COLO829 (cell line): ENCODE results near the gene CASP2.
"Not testable (repeated sequence)": the region's sequence is repeated elsewhere in the genome, so short reads cannot be mapped to it uniquely, and the experiment has no call there.

ENCODE experiments used
- DNase-seq: peaks from one replicate; pipeline ENCODE4 v3.0.0; 2012; ENCODE audit warnings: low spot score

The CASP2 gene

DNA sequence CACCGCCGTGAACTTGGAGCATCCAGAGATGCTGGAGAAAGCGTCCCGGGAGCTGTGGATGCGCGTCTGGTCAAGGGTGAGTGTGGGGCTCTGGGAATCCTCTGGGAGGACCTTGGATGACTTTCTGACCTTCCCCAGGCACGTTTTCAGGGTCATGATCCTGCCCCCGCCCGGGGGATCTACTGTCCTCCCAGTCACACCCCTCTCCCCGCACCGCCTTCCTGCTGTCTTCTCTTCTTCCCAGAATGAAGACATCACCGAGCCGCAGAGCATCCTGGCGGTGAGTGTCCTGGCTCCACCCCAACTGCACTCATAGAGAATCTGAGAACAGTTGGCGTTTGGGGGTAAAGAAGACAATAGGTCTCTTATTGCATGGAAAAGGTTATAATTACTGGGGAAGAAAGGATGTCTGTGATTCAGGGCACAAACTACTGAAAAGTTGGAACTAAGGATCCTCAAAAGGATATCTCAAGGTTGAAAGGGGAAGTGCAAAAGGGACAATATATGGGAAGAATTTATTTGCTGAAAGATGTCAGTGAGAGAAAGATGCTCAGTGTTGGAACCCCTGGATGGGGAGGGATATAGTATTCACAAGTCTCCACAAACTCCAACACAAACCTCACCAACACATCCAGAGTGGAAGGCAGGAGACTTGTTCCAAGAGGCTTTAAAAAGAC is 23.0 kb upstream of the CASP2 start:
- peak; percentile 90 for DNase-seq

DNA sequence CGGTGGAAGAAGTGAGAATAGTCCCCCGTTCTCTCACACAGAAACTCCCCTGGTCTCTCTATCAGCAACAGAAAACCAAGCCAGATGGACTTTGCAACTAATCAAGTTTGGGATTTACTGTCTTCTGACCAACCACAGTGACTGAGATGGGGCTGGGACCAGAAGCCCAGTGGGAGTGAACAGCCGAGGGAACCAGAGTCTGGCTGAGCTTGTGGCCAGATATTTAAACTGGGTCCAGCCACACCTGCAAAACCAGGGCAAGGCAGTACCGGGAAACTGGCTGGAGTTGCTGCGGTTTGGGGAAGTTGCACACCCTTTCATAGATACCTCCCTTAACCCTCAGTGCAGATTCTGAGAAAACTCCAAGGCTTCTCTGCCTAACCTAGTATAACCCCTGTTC is 18.9 kb upstream of the CASP2 start:
- no peak for DNase-seq

DNA sequence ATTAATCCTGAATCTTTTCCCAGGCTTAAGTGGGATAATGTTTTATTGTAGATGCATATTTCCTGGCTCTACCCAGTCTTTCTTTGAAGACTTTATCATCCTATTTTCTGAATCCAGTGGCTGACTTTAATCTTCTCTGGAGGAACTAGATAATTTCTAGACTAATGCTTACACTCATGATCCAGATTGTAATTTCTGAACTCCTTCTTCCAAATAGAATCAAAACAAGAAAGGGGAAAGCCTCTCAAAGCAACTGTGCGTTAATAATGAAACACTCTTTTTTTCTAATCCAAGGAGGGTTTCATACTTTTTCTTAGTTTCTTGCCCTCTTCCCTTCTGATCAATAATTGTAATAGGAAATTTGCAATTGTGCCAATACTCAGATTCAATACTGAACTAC is 16.9 kb upstream of the CASP2 start:
- DNase-seq = no peak

DNA sequence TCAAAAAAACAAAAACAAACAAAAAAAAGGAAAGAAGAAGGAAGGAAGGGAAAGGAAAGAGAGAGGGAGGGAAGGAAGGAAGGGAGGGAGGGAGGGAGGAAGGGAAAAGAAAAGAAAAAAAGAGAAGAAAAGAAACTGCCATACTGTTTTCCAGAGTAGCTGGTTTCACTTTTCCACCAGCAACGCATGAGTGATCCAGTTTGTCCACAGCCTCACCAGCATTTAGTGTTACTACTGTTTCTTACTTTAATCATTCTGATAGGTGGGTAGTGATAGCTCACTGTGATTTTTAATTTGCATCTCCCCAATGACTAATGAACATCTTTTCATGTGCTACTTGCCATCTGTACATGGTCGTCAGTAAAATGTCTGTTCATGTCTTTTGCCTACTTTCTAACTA is 15.3 kb upstream of the CASP2 start:
- DNase-seq = no peak

DNA sequence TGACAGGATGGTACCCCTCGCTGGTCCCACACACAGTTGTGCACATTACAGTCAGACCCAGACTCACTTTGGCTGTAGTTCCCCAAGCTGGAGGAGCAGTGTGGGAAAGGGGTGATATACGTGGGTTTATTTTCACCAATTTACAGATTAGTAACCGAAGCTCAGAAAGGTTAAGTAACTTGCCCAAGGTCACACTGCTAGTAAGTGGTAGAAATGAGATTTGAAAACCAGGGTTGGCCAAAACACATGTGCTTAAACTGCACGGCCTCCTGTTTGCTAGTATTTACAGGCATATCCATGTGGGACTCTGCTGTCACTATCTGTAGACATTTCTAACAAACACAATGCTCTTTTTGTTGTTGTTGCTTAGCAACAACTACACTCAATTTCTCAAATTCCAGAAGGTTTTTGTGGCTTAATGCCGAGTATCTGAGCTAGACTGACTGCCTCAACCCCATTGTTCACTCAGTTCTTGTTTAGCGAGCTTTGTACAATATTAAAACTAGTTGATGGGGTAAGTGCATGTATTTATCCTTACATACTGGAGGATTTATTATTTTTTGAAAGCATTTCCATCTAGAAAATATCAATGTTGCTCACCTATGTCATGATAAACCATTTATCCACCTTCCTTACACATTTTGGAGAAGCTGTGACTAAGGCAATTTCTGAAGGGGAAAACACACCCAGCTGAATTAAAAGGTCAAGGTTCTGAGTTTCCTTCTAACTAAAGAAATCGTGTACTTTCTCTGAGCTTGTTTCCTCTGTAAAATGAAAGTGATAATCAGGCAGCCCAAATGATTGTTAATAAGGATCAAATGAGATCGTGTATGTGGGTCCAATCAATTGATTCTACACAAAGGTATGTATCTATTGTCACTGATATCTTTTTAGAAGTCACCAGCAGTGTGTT is 8.7 kb upstream of the CASP2 start:
- DNase-seq = peak; percentile 98

DNA sequence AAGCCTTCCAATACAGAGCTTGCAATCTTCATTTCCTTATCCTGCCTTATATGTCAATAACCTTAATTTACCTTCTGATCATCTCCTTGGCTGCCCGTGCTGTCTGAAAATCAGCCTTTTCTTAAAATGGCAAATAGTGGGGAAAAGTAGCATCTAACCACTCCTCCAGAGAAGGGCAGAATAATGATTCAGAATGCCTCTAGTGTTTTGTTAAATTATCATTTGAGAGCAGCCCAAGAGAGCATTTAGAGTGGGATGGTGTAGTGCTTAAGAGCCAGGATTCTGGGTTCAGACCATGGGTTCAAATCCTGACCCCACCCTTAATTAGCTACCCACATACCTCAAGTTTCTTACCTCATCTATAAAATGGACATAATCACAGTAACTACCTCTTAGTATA is 8.0 kb upstream of the CASP2 start:
- DNase-seq = no peak

DNA sequence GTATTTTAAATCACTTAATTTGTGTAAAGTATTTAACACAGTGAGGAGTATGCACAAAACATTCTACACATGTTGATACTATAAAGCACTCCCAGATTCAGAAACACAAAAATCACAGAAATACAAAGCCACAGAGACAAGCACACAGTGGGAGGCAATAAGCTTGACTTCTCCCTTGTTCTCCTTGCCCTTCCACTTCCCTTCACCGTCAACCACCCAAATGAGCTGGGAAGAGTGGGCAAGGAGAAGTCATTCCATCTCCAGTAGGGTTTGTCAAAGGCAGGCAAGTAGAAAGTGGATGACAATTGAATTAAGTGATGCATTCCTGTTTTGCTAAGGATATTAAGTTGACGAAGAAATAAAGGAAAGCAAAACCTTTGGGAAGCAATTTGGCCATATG is 7.6 kb upstream of the CASP2 start:
- DNase-seq = no peak

DNA sequence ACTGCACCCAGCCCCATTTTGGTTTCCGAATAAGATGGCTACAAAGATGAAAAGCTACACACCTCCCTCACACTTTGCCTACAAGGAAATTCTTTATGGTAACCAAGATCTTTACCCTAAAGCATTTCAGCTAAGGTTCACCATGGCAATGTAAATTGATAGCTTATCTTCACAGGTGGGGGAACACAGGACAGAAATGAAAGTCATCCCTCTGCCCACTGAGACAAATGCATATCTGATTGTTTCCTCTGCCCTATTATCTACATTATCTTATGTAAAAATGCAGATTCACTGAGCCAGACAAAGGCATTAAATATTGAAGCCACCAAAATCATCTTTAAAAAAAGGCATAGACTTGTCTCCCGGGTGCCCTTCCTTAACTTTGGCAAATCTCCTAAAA is 6.6 kb upstream of the CASP2 start:
- no peak for DNase-seq

DNA sequence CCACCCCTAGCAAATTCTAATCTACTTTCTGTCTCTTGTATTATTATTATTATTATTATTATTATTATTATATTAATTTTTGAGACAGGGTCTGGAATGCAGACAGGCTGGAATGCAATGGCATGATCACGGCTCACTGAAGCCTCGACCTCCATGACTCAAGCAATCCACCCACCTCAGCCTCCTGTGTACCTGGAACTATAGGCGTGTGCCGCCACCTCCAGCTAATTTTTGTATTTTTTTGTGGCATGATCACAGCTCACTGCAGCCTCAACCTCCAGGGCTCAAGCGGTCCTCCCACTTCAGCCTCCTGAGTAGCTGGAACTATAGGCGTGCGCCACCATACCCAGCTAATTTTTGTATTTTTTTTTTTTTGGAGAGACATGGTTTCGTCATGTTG is 6.0 kb upstream of the CASP2 start:
- DNase-seq = no peak

DNA sequence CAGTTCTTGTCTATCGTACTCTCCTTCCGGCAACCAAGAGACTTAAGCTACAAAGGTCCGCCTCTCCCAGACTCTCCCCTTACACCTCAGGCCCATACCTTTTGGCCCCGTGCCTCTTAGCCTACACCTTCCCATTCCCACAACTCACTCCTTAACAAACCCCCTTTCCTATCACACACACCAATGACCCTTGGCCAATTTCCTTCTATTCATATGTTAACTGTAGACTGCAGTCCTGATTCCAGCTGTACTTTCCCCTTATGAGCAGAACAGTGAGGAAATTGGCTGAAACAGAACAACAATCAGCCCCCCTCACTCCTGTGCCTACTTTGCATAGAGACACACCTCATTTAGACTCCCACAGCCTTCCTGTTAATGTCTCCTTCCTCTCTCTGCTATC is 4.8 kb upstream of the CASP2 start:
- DNase-seq = no peak

DNA sequence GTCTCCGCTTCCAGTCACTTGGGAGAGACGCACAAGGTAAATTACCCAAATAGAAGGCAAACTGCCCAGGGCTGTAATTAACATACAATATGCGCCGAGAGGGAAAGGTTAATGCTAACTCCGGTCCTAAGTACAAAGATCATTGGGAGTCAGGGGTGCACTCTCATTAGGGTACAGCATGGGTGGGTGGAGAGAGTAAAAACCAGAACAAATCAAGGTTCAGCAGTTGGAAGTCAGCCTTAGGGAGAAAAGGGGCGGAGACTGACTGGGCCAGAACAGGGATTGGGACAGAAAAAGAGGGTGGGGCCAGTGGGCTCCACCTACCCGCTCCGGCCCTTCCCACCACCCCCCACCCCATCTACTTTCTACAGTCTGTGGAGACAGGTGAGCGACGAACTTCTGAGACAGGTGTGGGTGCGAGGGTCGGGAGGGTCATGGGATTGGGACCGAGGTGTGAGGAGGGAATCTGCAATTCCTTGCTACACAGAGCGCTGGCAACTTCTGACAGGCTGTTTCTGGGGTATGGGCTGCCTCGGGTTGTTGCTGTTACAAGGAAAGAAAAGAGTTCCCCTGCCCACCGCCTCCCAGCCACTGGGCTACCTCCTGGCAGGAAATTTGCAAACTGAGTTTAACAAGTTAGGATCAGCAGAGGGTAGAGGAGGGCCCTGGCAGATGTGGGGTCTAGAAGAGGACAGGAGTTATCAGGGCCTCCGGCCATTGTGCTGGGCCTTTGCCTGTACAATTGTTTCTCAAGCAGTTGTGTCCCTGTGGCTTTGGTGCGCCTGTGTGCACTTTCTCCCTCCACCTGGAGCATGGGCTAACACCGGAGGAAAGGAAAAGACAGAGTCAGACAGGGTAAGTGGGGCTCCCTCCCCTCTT is 3.3 kb upstream of the CASP2 start, which contains the start of gene TMEM139:
TSS of gene TMEM139 (plus strand) at position 368 of the 879 bp plus-strand sequence. CDS start 1,000 bp downstream, outside the sequence.
- no peak for DNase-seq

DNA sequence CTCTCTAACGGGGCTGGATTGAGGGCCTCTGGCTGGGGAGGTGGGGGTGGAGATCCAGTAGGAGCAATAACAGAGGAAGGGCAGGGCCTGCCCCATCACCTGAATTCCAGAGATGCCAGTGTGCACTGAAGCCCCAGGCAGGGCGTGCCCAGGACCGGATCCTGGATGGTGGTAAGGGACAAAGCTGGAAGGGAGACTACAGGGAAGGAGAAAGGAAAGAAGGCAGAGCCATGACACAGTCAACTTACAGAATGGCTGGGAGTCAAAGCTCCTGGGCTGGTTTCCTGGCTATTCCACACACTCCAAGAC is 2.7 kb upstream of the CASP2 start:
- no peak for DNase-seq

DNA sequence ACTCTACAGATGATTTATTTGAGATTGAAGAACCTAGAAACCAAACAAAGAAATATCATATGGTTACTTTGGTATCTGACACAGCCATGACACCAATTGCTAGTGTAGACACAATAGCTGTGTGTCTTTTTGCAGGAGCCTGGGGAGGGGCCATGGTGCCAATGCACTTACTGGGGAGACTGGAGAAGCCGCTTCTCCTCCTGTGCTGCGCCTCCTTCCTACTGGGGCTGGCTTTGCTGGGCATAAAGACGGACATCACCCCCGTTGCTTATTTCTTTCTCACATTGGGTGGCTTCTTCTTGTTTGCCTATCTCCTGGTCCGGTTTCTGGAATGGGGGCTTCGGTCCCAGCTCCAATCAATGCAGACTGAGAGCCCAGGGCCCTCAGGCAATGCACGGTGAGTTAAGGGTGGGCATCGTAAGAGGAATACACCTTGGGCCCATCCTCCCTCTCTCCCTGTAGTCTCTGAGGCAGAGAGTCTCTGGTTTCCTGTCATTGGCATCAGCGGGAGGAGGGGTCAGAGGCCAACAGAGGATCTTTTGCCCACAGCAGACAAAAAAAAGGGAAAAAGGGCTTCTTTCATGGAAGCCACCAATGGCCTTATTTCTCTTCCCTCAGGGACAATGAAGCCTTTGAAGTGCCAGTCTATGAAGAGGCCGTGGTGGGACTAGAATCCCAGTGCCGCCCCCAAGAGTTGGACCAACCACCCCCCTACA is 2.2 kb upstream of the CASP2 start:
- DNase-seq = peak; percentile 70

DNA sequence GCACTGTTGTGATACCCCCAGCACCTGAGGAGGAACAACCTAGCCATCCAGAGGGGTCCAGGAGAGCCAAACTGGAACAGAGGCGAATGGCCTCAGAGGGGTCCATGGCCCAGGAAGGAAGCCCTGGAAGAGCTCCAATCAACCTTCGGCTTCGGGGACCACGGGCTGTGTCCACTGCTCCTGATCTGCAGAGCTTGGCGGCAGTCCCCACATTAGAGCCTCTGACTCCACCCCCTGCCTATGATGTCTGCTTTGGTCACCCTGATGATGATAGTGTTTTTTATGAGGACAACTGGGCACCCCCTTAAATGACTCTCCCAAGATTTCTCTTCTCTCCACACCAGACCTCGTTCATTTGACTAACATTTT is 1.6 kb upstream of the CASP2 start:
- no peak for DNase-seq

DNA sequence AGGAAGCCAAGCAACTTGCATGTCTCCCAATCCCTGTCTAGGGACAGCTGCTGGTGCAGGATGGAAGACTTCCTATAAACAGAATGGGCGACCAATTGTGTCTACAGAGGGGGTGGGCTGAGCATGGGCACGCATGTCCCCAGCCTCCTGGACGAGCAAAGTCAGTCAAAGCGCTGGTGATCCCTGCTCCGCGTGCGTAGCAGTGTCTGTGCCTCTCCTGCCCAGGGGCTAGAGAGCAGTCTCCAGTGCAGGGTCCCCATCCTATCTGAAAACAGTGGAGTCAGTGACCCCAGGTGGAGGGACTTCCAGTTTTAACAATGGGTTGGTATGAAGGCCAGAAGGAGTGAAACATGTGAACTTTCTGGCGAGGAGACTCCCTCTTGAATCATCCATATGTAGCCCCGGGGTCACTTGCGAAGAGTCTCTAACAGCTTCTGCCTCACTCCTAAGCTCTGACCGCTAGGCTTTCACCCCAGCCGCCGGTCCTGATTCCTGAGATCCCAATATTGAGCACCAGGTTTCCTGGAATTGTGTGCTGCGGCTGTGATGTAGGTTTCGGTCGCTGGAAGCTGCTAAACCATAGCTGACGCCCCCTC is 714 bp upstream of the CASP2 start:
- DNase-seq = no peak

DNA sequence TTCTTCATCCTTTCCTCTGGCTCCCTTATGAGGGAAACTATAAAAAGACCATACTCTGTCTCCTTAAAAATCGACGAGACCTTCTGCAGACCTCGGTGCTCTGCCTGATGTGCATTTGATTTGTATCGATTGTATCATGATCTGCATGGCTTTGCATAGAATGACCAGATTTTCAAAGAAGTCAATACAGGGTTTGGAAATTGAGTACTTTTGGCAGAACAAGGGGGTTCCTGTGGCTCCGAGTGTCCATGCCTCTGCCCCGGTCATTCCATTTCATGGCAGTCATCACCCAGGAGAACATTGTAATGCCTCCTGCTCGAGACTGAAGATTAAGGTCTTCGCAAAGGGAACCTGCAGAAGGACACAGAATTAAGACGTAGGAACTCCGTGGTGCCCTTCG is 685 bp downstream of the CASP2 start:
- DNase-seq = peak; percentile 50

DNA sequence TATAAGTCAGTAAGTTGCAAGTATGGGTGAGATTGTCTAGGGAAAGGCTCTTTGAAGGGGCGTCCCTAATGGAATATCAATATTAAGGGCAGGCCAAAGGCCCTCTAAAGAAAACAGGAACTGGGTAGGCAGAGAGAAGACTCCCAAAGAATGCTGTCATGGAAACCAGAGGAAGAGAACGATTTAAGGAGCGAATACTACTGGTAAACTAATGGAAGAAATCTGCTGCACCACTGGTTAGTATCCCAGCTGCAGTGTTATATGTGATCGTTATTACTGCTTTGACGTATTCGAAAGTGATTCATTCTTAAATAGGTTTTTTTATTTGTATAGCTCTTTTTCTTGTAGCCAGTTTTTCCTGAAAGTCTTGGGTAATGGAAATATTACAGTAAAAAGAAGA is 1.3 kb downstream of the CASP2 start:
- no peak for DNase-seq

DNA sequence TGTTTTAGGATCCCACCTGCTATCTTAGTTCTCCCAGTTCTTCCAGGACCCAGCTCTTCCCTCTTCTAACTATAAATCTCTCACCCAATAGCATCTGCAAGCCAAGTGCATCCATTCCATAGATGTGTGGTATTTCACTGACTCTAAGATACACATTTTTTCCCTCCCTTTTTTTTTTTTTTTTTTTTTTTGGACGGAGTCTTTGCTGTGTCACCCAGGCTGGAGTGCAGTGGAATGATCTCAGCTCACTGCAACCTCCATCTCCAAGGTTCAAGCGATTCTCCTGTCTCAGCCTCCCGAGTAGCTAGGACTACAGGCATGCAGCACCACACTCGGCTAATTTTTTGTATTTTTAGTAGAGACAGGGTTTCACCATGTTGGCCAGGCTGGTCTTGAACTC is 1.7 kb downstream of the CASP2 start:
- not testable (repeated sequence) for DNase-seq

DNA sequence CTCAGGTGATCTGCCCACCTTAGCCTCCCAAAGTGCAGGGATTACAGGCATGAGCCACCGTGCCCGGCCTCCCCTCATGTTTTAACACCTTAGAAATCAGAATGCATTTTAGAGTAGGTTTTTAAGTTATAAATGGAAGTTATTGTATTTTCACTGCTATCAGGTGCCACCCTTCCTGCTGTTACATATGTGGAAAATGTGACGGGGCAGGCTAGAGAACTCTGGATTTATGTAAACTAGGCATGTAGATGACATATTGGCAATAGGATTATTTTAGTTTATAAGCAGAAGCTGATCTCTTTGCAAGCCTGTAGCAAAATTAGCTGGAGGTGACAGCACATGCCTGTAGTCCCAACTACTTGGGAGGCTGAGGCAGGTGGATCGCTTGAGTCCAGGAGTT is 2.1 kb downstream of the CASP2 start:
- no peak for DNase-seq

DNA sequence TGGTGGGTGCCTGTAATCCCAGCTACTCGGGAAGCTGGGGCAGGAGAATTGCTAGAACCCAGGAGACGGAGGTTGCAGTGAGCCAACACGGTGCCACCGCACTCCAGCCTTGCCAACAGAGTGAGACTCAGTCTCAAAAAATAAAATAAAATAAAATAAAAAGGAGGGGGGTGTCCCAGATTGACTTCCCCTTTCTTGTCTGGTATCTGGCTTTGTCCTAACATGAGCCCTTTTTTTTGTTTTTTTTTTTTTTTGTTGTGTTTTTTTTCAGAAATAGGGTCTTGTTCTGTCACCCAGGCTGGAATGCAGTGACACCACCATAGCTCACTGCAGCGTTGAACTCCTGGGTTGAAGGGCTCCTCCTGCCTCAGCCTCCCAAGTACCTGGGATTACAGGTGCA is 4.7 kb downstream of the CASP2 start:
- no peak for DNase-seq

DNA sequence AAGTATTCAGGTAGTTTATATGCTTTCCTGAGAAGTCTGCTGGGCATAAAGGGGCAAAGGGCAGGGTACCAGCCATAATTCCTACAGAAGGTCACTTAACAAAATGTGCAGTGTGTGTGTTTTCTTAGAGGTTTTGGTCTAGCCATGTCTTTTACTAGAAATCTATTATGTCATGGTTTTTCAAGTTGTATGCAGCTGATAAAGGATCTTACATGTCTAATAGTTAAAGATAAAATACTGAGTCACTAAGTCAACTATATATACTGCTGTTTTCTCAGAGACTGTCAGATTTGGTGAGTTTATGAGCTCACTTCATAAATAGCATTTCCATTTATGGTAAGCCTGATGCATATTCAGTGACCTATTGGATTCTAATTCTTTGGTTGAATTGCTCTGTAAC is 7.7 kb downstream of the CASP2 start:
- DNase-seq = no peak

DNA sequence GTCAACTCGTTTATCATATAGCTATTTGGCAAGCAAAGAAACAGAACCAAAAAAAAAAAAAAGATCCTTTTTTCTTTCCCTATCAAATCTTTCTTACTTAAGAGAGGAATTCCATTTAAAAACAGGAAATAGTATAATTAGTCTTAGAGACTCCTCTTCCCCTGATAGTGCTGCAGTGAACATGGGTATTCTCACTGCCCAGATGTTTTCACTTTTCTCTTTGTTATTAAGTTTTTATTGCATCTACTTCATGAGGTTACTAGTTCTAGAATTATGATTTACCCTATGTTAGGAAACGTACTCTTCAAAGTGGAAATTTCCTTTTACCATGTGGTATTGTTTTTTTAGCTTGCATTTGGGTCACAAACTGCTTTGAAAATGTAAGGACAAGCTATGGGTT is 8.5 kb downstream of the CASP2 start:
- no peak for DNase-seq
